Left colon (tissue), 2 donors: ENCODE data around the gene PLA2G4E. TPM values are rescaled to one million over a fixed set of nuclear protein-coding genes. Genes with fewer than 3 reads are reported as not detected.

Source experiments
- ATAC-seq: fragments of 200-7000 bp; cut with Tn5 transposase; one replicate; pipeline ENCODE4 v1.9.1; 2020; ENCODE audit warnings: mild to moderate bottlenecking, moderate library complexity
- DNase-seq, 2 donors: peaks; one replicate each; pipeline ENCODE4 v3.0.0-alpha.2; 2020
- intact Hi-C, 2 donors: fragments of 100-400 bp; cut with DNase I in 1 of 2; cut with micrococcal nuclease in 1 of 2; formaldehyde crosslinking; loops; one replicate each; pipeline versions ENCODE4 v1.11.2 to v1.14.0; 2022; cut with DNase I, micrococcal nuclease
- total RNA-seq, 2 donors: library from RNA; stranded (reverse); fragmentation: NEBNext Ultra II Directional; extraction: Animal tissue kit (Norgen Biotek cat#: 25700); gene quantifications; one replicate each; pipeline ENCODE4 v1.2.1, GENCODE V29; 2021
- donor health status: DM: no; HTN: no; CAD: no.
- donor health status: DM: yes; HTN: yes; CAD: no.

Gene PLA2G4E
- total RNA-seq, 2 donors from 2014 or later = not detected

DNA sequence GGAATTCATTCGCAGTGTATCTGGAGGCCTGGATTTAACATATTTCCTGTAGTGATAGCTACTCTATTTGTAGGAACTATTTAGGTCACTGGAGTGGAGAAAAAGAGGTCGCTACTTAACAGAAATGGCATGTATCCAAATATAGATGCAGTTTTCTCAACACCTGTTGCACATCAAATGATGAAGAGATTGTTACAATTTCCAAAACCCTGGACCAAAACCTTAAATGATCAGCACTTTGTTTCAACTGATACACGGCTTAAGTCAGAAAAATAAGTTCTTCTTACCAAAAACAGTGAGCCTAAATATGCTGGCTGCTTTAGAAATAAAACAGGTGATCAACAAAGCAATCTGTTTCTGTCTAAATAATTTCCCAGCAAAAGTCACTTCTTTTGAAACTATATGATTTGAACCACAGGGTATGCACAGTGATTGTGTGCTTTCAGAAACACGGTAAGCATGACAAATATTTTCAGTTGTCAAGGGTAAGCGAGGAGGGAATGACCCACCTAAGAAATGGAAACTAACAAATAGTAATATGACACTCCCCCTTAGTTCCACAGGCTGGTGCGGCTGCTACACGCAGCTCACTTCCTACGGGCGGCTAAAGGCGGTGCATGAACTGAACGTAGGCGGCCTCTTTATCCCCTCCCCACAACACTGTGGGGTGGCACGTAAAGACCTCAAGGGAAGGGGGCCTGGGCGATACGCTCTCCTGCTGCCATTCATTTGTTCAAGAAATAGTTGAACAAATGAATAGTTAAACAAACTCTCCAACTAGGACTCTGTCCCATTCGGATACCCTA is 49.5 kb downstream of the PLA2G4E start:
- ATAC-seq = peak; percentile 36
- intact Hi-C loops = no loop called here
- peak; percentile 63 to 75 for DNase-seq

DNA sequence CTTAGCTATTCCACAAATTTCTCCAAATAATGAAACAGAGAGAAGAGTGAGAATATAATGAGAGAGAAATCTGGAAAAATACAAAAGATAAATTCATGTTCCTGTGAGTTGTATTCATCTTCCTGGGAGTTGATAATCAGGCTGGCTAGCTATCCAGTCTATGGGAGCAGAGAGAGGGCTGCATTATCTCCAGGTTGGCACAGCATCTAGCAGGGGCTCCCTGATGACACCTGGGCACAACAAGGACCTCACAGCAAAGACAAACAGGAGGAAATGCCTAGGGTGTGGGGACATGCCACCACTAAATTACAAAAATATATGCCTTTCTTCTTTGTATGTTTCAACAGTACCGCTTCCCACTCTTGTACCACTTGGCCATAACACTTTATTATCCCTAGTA is 50.4 kb downstream of the PLA2G4E start:
- ATAC-seq = no peak
- intact Hi-C loops = no loop called here
- DNase-seq = no peak

DNA sequence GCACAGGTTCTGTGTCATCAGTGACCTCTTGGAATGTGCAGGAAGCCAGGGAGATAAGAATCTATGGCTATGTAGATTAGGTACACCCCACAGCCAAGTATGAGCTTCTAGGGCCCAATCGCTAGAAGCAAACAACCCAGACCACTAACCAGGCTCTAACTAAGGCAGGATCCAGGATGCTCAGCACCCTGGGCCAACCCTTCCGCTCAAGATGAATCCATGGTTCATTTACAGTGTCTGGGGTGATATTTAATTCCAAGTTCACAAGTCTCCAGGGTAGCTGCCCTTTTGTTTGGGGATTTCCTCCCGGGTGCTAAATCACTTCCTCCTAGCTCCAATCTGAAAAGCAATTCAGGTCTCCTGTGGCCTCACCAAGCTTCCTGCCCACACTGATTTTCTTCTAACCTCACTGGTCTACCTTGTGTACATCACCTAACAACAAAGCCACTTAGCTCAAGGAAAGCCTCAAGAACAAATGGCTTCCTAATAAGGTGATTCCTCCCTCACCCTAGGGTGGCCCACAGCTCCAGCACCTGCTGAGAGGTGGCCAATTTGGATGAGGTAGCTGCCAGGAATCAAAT is 50.9 kb downstream of the PLA2G4E start:
- DNase-seq (no peak), ATAC-seq (peak; percentile 10)
- intact Hi-C loops = no loop called here

DNA sequence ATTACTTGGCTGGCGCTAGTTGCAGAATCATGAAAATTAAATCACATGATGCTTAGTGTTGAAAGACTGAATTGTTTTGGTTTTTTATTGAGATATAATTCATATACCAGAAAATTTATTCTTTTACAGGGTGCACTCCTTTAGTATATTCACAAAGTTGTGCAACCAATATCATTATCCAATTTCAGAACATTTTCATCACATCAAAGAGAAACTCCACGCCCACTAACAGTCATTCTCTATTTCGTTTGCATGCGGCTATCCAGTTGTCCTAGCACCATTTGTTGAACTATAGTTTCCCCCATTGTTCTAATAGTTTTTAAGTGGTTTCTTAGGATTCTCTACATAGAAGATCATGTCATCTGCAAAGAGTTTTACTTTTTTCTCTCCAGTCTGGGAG is 52.1 kb downstream of the PLA2G4E start:
- DNase-seq (no peak), ATAC-seq (no peak)
- intact Hi-C loops = no loop called here

DNA sequence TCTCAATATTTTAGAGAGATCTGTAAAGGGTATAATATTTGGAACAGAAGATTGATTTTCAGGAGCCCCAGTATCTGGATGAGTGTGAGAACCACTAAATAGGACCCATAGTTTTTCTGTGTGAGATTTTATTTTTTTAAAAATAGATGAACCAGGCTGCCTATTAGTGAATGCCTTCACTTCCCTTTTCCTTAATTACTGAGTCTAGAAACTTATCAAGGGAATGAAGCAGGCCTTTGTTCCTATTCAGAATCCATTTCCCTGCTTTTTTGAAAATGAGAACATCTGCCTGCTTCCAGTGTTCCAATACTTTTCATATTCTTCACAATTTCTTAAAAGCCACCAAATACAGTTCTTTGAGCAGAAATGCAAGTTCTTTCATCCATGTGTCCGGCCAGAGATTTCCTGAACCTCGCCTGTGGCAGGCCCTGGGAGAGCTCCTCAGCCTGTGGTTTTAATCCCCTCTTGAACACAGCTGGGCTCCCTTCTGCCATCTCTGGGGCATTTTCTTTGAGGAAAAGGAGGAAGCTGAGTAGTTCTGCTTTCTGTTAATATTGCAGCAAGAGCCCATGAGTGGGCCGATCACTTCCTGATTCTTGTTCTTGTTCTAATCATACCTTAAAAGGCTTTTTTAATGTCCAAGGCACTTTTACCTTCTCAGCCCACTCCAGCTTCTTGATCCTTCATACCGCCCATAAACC is 53.2 kb downstream of the PLA2G4E start:
- ATAC-seq (no peak), DNase-seq (no peak)
- intact Hi-C loops = no loop called here

DNA sequence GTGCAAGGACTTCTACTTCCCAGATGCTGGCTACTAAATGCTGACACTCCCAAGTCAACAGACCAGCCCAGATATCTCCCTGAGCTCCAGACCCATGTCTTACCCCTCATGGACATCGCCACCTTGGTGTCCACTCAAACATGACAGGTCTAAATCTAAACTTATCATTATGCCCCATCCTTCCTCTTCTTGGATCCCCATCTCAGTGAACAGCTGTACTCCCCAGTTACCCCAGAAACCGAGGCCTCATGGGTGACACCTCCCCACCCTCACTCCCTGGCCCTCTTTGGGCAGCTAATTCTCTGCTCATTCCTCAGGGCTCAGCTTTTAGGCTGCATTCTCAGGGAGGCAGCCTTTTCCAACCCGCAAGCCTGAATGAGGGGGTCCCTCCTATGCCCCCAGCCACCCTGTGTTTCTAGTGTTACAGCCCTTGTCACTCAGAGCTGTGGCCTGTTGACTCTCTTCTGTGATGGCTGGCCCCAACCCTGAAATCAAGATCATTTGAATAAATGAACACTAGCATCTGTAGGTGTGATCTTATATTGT is 53.8 kb downstream of the PLA2G4E start:
- DNase-seq = no peak
- intact Hi-C loops = no loop called here
- no peak for ATAC-seq

DNA sequence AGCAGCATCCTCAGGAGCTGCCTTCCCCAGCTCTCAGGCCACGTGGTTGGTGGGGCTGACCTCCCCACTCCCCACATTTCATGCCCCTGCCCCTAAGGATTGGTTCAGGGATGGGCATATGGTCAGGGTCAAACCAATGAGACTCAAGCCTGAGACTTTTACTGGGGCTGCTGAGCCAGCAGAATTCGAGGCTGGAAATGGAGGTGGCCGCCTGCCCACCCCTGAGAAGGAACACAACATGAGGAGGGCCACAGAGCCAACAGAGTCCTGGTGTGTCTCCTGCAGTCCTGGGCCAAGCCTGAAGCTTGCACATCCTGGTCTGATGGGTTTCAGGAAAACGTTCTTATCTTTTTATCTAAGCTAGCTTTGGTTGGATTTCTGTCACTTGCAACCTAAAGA is 54.4 kb downstream of the PLA2G4E start:
- DNase-seq (no peak), ATAC-seq (no peak)
- intact Hi-C loops = no loop called here

DNA sequence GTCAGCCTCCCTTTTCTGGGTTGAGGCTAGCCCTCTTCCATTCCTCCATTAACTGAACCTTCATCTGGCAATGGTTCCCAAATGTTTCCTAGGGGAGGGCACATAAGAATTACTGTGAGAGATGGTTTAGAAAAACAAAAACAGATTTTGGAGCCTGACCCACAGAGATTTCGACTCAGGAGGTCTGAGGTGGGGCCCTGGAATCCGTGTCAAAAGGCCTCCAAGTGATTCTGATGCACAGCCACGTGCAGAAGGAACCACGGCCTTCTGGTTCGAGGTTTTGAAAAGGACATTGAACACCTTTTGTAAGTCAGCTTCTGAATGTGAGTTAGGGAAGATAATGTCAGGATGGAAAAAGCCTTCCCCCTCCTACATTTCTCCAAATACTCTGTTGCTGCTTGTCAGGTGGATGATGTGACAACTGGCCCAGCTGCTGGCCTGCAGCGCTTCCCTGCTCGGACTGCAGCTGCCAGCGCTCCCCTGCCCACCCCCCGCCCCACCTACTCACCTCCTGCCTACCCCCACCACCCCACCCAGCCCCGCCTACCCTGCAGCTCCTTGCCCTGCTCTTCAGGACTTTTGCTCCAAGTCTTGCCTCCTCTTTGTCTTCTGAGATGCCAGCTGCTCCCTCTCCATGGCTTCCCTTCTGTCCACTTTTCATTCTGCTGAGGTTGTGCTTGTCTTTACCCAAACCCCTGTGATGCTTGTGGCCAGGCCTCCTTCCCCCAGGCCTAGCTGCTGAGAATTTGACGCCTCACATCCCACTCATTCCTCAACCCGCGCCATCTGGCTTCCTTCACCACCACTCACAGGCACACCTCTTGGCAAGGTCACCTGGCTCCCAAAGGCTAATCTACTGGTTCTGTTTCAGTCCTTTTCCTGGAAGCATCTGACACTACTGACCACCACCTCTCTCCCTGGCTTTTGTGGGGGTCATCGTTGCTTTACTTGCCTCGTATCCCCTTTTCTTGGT is 55.1 kb downstream of the PLA2G4E start:
- DNase-seq (no peak), ATAC-seq (no peak)
- intact Hi-C loops = no loop called here

DNA sequence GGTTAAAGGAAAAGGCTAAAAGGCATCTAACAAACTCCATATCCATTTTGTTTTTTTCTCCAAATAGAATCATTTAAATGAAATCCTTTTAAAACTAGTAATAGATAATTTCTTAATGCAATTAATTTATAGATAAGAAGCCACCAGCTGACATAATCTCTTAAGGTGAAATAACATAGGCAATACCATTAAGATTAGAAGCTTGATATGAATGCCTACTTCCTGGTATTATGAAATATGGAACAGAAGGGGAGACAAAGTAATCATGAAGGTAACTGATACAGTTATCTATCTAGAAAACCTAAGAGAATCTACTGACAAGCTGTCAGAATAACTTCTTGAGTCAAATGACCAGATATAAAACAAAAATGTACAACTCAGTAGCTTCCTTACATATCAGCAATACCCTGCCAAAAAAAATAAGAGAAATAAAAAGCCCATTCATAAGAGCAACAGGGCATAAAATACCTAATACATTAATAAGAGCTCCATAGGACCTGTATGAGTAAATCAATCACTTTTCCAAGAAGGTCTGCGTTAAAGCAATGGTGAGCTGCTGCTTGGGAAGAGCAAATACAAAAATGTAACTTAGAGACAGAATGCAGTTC is 59.1 kb downstream of the PLA2G4E start:
- intact Hi-C loops = no loop called here
- DNase-seq (no peak), ATAC-seq (peak; percentile 31)

DNA sequence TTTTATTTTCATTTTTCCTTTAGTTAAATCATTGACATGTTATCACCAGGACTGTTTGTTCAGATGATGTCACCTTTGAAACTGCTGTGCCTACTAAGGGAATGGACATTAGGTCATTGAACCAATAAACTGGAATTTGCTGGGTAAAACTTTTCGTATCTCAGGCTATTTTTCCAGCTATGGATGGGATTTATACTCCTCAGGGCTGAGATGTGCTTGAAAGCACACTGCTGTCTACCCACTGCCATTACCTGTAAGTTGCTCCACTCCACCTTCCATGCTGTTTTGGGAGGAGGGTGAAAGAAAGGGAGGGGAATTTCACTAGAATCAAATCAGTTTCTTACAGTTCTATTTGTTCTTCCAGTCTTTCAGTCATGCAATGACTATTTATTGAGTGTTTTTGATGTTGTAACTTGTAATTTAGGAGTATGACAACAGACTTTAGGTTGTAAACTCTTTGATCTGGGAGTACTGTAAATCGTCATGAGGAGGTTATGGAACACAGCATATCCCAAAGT is 59.8 kb downstream of the PLA2G4E start:
- DNase-seq (no peak), ATAC-seq (peak; percentile 63)
- intact Hi-C loops = no loop called here

DNA sequence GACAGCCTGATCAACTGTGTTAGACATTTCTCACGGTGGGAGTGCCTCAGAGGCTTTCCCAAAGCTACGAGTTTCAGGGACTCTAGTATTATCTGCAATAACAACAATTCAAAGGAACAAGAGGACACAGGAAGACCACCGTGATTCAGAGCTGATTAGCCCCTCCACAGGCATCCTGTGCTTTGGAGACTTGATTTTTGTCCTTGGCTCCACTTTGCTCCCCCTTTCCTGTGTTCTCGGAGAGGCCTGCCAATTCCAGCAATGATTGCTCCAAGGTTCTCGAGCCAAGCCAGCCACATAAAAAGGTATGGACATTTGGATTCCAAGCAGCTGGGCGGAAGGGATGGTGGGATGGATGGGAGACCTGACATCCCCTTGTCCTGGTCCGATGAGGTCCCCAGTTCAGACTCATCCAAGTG is 62.8 kb downstream of the PLA2G4E start:
- intact Hi-C loops = no loop called here
- DNase-seq (no peak), ATAC-seq (no peak)

DNA sequence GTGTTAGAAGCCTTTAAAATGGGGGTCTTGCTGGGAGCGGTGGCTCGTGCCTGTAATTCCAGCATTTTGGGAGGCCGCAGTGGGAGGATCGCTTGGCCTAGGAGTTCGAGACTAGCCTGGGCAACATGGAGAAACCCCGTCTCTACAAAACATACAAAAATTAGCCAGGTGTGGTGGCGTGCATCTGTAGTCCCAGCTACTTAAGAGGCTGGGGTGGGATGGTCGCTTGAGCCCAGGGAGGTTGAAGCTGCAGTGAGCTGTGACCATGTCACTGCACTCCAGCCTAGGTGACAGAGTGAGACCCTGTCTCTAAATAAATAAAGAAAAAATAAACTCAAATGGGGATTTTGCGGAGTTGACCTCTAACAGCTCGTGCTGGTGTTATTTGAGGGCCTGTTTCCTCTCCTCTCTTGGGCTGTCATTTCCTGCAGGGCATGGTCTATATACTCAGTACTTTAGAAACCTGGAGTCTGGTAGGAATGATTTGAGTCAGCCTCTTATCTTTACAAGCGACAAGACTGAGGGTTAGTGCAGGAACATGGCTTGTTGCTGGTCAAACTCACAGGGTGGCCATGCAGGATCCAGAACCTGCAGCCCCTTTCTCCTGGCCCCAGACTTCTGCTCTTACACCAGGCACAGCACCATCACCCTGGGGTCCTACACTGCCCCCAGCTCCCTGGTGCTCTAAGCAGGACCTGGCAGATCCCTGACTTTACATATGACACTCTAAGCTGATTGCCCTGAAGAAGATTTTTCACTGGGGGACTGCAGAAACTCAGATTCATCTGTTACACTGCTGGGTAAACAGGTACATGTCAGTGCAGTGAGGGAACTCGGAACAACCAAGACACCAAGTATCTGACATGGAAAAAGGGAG is 63.6 kb downstream of the PLA2G4E start:
- DNase-seq (no peak), ATAC-seq (peak; percentile 81)
- intact Hi-C loops = no loop called here

DNA sequence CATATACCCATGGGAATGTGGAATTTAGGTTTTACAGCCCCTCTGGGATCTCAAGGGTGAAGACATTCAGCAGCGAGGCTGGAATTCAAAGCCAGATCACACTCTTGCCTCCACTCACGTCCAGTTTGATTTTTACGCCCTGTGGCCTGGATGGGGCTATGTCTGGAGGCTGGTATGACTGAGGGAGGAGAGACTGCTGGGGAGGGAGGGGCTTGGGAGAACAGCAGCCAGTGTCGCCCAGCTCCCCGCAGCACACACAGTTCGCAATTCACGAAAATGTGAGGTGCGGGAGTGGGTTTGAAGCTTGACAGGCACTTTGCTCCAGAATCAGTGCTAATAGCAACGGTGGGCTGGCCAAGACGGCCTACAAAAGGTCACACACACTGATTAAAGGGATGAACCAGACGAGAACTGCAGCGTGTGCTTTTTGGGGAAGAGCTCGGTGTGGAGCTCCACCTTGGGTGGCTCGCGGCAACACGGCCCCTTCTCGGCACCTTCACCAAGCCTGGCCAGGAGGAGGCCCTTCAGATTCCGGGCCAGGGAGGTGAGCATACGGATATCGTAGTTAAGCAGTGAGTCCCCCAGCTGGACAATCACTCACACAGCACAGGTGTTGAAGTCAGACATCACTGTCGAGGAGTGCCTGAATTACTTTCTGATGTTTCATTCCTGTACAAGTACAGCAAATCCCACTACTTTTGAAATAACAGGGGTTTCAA is 64.9 kb downstream of the PLA2G4E start:
- ATAC-seq (no peak), DNase-seq (no peak)
- intact Hi-C loops = no loop called here

DNA sequence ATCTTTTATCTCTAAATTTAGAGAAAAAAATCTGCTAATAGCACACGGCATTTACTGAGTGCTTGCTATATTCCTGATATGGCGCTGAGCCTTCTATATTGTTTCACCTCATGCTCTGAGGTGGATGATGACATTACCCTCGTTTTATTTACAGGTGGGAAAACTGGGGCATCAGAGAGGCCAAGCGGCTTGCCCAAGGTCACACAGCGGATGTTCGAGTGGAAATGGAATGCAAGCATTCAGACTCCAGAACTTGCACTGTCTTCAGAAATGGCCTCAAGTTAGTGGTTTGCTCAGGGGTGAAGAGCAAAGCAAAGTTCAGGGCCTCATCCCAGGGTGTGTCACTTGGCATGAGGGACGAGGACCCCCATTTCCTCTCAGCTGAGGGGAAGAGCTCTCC is 65.7 kb downstream of the PLA2G4E start:
- ATAC-seq = no peak
- intact Hi-C loops = no loop called here
- DNase-seq = no peak

DNA sequence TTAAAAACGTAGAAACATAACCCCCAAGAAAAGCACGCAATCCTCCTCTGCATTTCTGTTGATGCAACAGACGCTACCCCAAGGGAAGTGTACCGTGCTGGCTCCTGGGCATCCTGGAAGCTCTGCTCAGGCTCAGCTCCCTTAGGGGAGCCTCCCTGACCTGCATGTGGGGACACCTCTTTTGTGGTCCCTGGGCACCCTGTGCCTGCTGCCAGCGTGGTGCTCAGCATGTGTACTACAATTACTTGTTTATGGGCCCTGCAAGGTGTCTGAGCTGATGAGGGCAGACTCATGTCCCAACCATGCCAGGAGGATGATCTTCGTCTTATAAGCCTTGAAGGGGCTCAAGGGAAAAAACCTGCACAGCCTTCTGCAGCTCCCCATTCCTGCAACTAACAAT is 66.8 kb downstream of the PLA2G4E start:
- intact Hi-C loops = no loop called here
- DNase-seq (no peak), ATAC-seq (no peak)

DNA sequence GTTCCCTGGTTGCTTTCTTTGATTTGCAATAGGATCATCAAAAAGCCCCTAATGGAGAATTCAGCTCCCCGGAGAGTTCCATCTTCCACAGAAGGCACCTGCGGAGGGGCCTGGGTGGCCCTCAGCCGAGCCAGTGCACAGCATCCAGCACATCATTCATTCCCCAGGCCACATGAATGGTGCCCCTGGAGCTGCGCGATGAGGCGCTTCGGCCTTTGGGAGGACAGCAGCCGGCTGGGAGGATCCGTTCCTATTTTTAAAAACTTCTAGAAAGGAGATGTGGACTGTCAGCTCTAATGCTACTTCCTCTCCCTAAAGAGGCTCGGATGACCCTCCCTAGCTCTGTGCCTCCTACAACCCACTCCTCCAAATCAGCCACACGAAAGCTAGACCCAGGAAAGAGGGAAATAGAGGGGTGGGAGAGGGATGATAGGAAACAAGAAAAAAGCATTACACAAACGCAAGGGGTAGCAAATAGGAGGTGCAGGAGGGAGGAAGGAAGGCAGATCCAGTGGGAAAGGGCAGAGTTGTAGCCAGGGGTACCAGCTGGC is 68.8 kb downstream of the PLA2G4E start:
- DNase-seq = no peak
- no peak for ATAC-seq
- intact Hi-C loops = no loop called here
